Measurements from ENCODE around the gene TRAF4. TPM values are rescaled to one million over a fixed set of nuclear protein-coding genes. Genes with fewer than 3 reads are reported as not detected.
"Not testable (repeated sequence)": the region's sequence is repeated elsewhere in the genome, so short reads cannot be mapped to it uniquely, and the experiment has no call there.

The TRAF4 gene
- total and polyA plus RNA-seq, 4 donors: 35.7 to 92.4 (median 54.1) TPM

GRCh38 chr17:28719021-28719433 lies 24.8 kb upstream of the TRAF4 start:
- H3K9me3 ChIP-seq (ENCODE audit: control insufficient read depth in 4 of 4, insufficient read depth in 3 of 4, low read length in 3 of 4): no peaks in the 10 kb centered on the region
- H3K27ac ChIP-seq (ENCODE audit: low read depth in 1 of 2, low read length in 1 of 2): peak overlapping the region; percentile 79 to 87
- TF ChIP-seq, protein P1, sequence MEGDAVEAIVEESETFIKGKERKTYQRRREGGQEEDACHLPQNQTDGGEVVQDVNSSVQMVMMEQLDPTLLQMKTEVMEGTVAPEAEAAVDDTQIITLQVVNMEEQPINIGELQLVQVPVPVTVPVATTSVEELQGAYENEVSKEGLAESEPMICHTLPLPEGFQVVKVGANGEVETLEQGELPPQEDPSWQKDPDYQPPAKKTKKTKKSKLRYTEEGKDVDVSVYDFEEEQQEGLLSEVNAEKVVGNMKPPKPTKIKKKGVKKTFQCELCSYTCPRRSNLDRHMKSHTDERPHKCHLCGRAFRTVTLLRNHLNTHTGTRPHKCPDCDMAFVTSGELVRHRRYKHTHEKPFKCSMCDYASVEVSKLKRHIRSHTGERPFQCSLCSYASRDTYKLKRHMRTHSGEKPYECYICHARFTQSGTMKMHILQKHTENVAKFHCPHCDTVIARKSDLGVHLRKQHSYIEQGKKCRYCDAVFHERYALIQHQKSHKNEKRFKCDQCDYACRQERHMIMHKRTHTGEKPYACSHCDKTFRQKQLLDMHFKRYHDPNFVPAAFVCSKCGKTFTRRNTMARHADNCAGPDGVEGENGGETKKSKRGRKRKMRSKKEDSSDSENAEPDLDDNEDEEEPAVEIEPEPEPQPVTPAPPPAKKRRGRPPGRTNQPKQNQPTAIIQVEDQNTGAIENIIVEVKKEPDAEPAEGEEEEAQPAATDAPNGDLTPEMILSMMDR (IDR thresholded peaks at IDR 0.05; ENCODE audit: control extremely low read depth, extremely low read depth): no peak
- H3K27me3 ChIP-seq (ENCODE audit: control insufficient read depth in 3 of 3, insufficient read depth in 3 of 3, low read length in 2 of 3): no peaks in the 10 kb centered on the region
- peak overlapping the region in 1 of 2 donors; percentile 43 for H3K9ac ChIP-seq (ENCODE audit: insufficient read depth in 1 of 2, low read length in 2 of 2)
- H3K36me3 ChIP-seq (ENCODE audit: control insufficient read depth in 4 of 4, insufficient read depth in 4 of 4, low read length in 4 of 4): peaks cover 9 to 46% (median 32%) of the 10 kb centered on the region in 4 donors
- no peak overlapping the region for H3K4me3 ChIP-seq
- DNase-seq: no peak
- no peak for ATAC-seq (ENCODE audit: insufficient read depth, low FRiP score)
- H3K4me1 ChIP-seq (ENCODE audit: control insufficient read depth in 5 of 5, insufficient read depth in 5 of 5, low read length in 5 of 5): peaks cover 0 to 55% (median 8%) of the 10 kb centered on the region in 5 donors
- WGBS, 2 donors: 35 to 42% methylated on average over 18 of the region's 18 CpGs

DNA sequence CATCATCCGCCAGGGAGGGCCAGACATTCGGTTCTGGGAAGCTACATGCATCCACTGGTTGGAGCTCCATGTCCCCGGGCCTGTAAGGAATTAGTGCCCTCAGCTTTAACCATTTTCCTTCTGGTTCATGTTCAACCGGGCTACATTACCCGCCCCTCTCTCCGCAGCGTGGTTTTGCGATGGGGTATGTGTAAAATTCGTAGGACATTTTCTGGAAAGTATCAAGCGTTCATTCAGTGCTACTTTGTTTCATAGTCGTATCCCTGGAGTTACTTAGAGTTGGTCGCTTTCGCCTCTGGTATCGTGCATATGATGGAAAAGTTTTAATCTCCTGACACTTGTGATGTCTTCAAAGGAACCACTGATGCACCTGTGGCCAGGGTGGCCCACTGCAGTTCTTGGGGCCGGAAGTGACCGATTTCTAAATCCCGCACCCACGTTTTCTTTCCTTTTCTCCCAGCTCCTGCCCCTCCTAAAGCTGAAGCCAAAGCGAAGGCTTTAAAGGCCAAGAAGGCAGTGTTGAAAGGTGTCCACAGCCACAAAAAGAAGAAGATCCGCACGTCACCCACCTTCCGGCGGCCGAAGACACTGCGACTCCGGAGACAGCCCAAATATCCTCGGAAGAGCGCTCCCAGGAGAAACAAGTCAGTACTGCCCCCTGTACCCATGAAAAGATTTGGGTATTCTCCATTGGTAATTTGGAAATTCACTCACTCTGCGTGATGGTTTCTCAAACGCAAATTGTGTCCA lies 23.4 kb upstream of the TRAF4 start:
- H3K4me3 ChIP-seq: peak overlapping the region; percentile 82
- peak overlapping the region; percentile 71 to 87 for H3K27ac ChIP-seq (ENCODE audit: low read depth in 1 of 2, low read length in 1 of 2)
- ATAC-seq (ENCODE audit: insufficient read depth, low FRiP score) (no peak), DNase-seq (no peak)
- H3K9ac ChIP-seq (ENCODE audit: insufficient read depth in 1 of 2, low read length in 2 of 2): peak overlapping the region; percentile 69 to 94
- H3K9me3 ChIP-seq (ENCODE audit: control insufficient read depth in 4 of 4, insufficient read depth in 3 of 4, low read length in 3 of 4): no peaks in the 10 kb centered on the region
- 3 to 4% methylated on average over 25 to 30 of the region's 30 CpGs for WGBS, 2 donors
- H3K4me1 ChIP-seq (ENCODE audit: control insufficient read depth in 5 of 5, insufficient read depth in 5 of 5, low read length in 5 of 5): peaks cover 0 to 62% (median 21%) of the 10 kb centered on the region in 5 donors
- TF ChIP-seq, protein P1 (IDR thresholded peaks at IDR 0.05; ENCODE audit: control extremely low read depth, extremely low read depth): no peak
- H3K36me3 ChIP-seq (ENCODE audit: control insufficient read depth in 4 of 4, insufficient read depth in 4 of 4, low read length in 4 of 4): peaks cover 9 to 39% (median 29%) of the 10 kb centered on the region in 4 donors
- no peaks in the 10 kb centered on the region for H3K27me3 ChIP-seq (ENCODE audit: control insufficient read depth in 3 of 3, insufficient read depth in 3 of 3, low read length in 2 of 3)

DNA sequence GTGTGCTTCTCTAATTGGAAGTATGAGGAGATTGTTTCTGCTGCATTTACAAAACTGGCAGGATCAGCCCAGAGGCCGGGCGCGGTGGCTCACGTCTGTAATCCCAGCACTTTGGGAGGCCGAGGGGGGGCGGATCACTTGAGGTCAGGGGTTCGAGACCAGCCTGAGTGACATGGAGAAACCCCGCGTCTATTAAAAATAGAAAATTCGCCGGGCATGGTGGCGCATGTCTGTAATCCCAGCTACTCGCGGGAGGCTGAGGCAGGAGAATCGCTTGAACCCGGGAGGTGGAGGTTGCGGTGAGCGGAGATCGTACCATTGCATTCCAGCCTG lies 22.8 kb upstream of the TRAF4 start:
- Histone ChIP-seq H3K36me3 (ENCODE audit: control insufficient read depth in 4 of 4, insufficient read depth in 4 of 4, low read length in 4 of 4) (peaks cover 9 to 35% (median 27%) of the 10 kb centered on the region in 4 donors), H3K4me3 (peak overlapping the region; percentile 25), H3K9ac (ENCODE audit: insufficient read depth in 1 of 2, low read length in 2 of 2) (peak overlapping the region in 1 of 2 donors; percentile 94), H3K4me1 (ENCODE audit: control insufficient read depth in 5 of 5, insufficient read depth in 5 of 5, low read length in 5 of 5) (peaks cover 0 to 61% (median 20%) of the 10 kb centered on the region in 5 donors)
- not testable (repeated sequence) for H3K27me3 ChIP-seq (ENCODE audit: control insufficient read depth in 3 of 3, insufficient read depth in 3 of 3, low read length in 2 of 3); H3K9me3 ChIP-seq (ENCODE audit: control insufficient read depth in 4 of 4, insufficient read depth in 3 of 4, low read length in 3 of 4); DNase-seq; H3K27ac ChIP-seq (ENCODE audit: low read depth in 1 of 2, low read length in 1 of 2); ATAC-seq (ENCODE audit: insufficient read depth, low FRiP score)
- 36 to 52% methylated on average over 19 of the region's 19 CpGs for WGBS, 2 donors

DNA sequence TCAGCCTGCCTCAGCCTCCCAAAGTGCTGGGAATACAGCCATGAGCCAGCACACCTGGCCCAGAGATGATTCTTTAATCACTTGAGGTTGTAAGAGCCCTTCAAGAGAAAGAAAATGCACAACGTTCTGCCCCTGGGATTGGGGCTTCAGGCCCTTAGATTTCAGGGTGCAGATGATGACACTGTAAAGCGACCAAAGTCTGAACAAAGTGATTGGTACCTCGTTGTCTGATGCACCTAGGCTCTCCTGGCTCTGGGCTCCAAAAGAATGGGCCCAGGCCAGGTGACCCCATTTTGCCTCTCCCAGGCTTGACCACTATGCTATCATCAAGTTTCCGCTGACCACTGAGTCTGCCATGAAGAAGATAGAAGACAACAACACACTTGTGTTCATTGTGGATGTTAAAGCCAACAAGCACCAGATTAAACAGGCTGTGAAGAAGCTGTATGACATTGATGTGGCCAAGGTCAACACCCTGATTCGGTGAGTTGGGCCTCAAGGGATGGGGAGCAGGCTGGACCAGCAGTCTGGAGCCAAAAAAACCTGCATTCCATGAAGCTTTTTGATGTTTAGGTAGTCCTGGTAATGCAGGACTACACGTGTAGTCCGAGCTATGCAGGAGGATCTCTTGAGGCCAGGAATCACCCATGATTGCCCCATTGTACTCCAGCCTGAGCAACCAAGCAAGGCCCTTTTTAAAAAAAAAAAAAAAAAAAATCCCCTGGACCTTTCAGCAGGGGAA lies 21.2 kb upstream of the TRAF4 start:
- DNase-seq (no peak), ATAC-seq (ENCODE audit: insufficient read depth, low FRiP score) (no peak)
- WGBS, 2 donors: 71 to 79% methylated on average over 7 of the region's 7 CpGs
- Histone ChIP-seq H3K9me3 (ENCODE audit: control insufficient read depth in 4 of 4, insufficient read depth in 3 of 4, low read length in 3 of 4) (no peaks in the 10 kb centered on the region), H3K4me1 (ENCODE audit: control insufficient read depth in 5 of 5, insufficient read depth in 5 of 5, low read length in 5 of 5) (peaks cover 0 to 57% (median 19%) of the 10 kb centered on the region in 5 donors), H3K36me3 (ENCODE audit: control insufficient read depth in 4 of 4, insufficient read depth in 4 of 4, low read length in 4 of 4) (peaks cover 9 to 35% (median 25%) of the 10 kb centered on the region in 4 donors), H3K27ac (ENCODE audit: low read depth in 1 of 2, low read length in 1 of 2) (no peak overlapping the region), H3K27me3 (ENCODE audit: control insufficient read depth in 3 of 3, insufficient read depth in 3 of 3, low read length in 2 of 3) (no peaks in the 10 kb centered on the region), H3K9ac (ENCODE audit: insufficient read depth in 1 of 2, low read length in 2 of 2) (no peak overlapping the region), H3K4me3 (no peak overlapping the region)
- TF ChIP-seq, protein P1 (IDR thresholded peaks at IDR 0.05; ENCODE audit: control extremely low read depth, extremely low read depth): no peak

Measured in lung (tissue), 12 donors.